ENCODE data around the gene SMIM29. TPM values are rescaled to one million over a fixed set of nuclear protein-coding genes. Genes with fewer than 3 reads are reported as not detected.

Gene SMIM29
- total RNA-seq, 3 donors from 2014 or later: 22.0 to 25.3 (median 22.8) TPM

- peak overlapping the region; percentile 66 to 78 (median 73) for H3K4me3 ChIP-seq
Measured at GRCh38 chr6:34235307-34236130, 13.3 kb downstream of the SMIM29 start.

GRCh38 chr6:34234667-34235306 lies 14.0 kb downstream of the SMIM29 start:
- H3K27ac ChIP-seq: peak overlapping the region; percentile 89 to 94
- no peak for TF ChIP-seq POLR2A (IDR thresholded peaks at IDR 0.05)
- TF ChIP-seq POLR2AphosphoS5 (IDR thresholded peaks at IDR 0.05): no peak
- TF ChIP-seq CTCF (IDR thresholded peaks at IDR 0.05): no peak
- H3K36me3 ChIP-seq: no peaks in the 10 kb centered on the region
- no peaks in the 10 kb centered on the region for H3K4me1 ChIP-seq
- H3K9me3 ChIP-seq: no peaks in the 10 kb centered on the region
- no peak overlapping the region for H3K4me3 ChIP-seq
- no peak for DNase-seq (ENCODE audit: low spot score in 2 of 2)
- no peaks in the 10 kb centered on the region for H3K27me3 ChIP-seq
- intact Hi-C loops (cut with DNase I; ENCODE audit: low total_unique reads): no loop called here

More at GRCh38 chr6:34235307-34236130, 13.3 kb downstream of the SMIM29 start:
- no peaks in the 10 kb centered on the region for H3K9me3 ChIP-seq
- TF ChIP-seq CTCF (IDR thresholded peaks at IDR 0.05) (no peak), POLR2AphosphoS5 (IDR thresholded peaks at IDR 0.05) (no peak), POLR2A (IDR thresholded peaks at IDR 0.05) (no peak)
- H3K4me1 ChIP-seq: no peaks in the 10 kb centered on the region
- no peaks in the 10 kb centered on the region for H3K27me3 ChIP-seq
- H3K27ac ChIP-seq: peak overlapping the region; percentile 89 to 94
- intact Hi-C loops (cut with DNase I; ENCODE audit: low total_unique reads): no loop called here
- DNase-seq (ENCODE audit: low spot score in 2 of 2): no peak
- H3K36me3 ChIP-seq: no peaks in the 10 kb centered on the region

GRCh38 chr6:34233867-34234266 lies 14.9 kb downstream of the SMIM29 start:
- Histone ChIP-seq H3K27ac (peak overlapping the region in 1 of 2 donors; percentile 94), H3K9me3 (no peaks in the 10 kb centered on the region), H3K27me3 (no peaks in the 10 kb centered on the region), H3K4me1 (no peaks in the 10 kb centered on the region), H3K4me3 (no peak overlapping the region), H3K36me3 (no peaks in the 10 kb centered on the region)
- intact Hi-C loops (cut with DNase I; ENCODE audit: low total_unique reads): no loop called here
- no peak for DNase-seq (ENCODE audit: low spot score in 2 of 2)
- no peak for TF ChIP-seq POLR2A (IDR thresholded peaks at IDR 0.05)
- TF ChIP-seq CTCF (IDR thresholded peaks at IDR 0.05): no peak
- TF ChIP-seq POLR2AphosphoS5 (IDR thresholded peaks at IDR 0.05): no peak

GRCh38 chr6:34232901-34233300 lies 15.9 kb downstream of the SMIM29 start:
- Histone ChIP-seq H3K27ac (no peak overlapping the region), H3K4me3 (no peak overlapping the region), H3K4me1 (no peaks in the 10 kb centered on the region), H3K9me3 (no peaks in the 10 kb centered on the region), H3K27me3 (no peaks in the 10 kb centered on the region), H3K36me3 (no peaks in the 10 kb centered on the region)
- TF ChIP-seq POLR2AphosphoS5 (IDR thresholded peaks at IDR 0.05): no peak
- no peak for TF ChIP-seq CTCF (IDR thresholded peaks at IDR 0.05)
- no peak for TF ChIP-seq POLR2A (IDR thresholded peaks at IDR 0.05)
- intact Hi-C loops (cut with DNase I; ENCODE audit: low total_unique reads): no loop called here
- DNase-seq (ENCODE audit: low spot score in 2 of 2): no peak
